HG03442 (cell line): ENCODE measurements around the gene ENC1.
"Not testable (repeated sequence)": the region's sequence is repeated elsewhere in the genome, so short reads cannot be mapped to it uniquely, and the experiment has no call there.

Source experiments
- ATAC-seq: cut with Tn5 transposase; IDR thresholded peaks from one replicate; pipeline ENCODE4 v1.9.1; 2021; ENCODE audit warnings: mild to moderate bottlenecking, moderate library complexity; ENCODE audit not compliant: unreplicated experiment

ENC1 gene

DNA sequence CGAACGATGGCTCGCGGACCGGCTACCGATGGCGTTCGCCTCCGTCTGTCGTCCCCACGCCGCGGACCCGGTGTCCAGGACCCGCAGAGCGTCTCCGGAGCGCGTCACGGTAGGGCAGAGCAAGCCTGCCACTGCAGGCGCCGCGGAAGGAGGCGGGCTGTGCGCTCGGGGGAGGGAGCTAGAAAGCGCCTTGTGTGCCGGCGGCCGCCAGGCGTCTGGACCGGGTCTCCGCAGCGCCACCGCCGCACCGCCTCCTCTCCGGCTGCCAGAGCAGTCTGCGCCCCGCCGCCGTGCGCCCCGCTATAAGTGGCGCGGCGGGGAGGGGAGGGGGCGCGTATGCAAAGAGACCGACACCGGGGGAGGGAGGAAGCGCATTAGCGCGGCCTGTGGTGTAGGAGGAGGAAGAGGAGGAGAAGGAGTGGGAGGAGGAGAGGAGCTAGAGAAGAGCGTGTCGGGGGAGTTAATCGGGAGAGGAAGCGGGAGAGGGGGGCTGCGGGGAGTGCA lies at the start of gene ENC1:
TSS of gene ENC1 (minus strand) at position 279 of the 504 bp plus-strand sequence. CDS start 4,243 bp downstream, outside the sequence.
- ATAC-seq = peak; percentile 64

- ATAC-seq = no peak
Measured at GRCh38 chr5:74686962-74687751, 46.6 kb upstream of the ENC1 start.

GRCh38 chr5:74685979-74686631 lies 45.6 kb upstream of the ENC1 start:
- peak; percentile 59 for ATAC-seq

GRCh38 chr5:74684900-74685851 lies 44.6 kb upstream of the ENC1 start, which contains the start of gene HEXB:
Gene HEXB, plus strand, starts transcription at chr5:74685233. Its CDS starts 28 bp downstream, at chr5:74685261.
- ATAC-seq = peak; percentile 82

DNA sequence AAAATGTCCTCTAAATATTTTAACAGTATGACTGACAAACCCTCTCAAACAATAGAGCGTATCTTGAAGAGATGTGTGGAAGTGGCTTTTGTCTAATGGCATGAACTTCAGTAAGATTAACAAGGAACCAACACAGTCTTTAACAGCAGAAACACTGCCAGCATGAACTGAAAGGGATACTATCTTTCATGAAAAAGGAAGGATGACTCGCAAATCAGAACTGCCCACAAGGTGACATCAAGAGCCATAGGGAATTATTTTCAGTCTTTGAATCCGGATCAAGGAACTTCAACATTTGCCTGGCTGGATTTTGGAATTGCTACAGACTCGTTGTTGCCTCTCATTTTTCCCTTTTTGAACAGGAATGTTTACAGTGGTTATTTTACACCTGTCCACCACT lies 39.4 kb upstream of the ENC1 start:
- ATAC-seq = no peak

DNA sequence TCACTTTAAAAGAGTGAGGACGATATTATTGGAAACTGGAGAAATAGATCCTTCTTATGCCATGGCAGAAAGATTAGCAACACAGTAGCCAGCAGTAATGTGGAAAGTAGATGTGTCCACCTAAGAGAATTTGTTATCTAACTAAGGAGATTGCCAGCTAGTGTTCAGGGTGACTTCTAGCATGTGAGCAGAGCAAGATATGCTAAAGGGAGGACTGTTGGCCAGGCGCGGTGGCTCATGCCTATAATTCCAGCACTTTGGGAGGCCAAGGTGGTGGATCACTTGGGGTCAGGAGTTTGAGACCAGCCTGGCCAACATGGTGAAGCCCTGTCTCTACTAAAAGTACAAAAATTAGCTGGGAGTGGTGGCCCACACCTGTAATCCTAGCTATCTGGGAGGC lies 38.8 kb upstream of the ENC1 start:
- ATAC-seq = not testable (repeated sequence)

DNA sequence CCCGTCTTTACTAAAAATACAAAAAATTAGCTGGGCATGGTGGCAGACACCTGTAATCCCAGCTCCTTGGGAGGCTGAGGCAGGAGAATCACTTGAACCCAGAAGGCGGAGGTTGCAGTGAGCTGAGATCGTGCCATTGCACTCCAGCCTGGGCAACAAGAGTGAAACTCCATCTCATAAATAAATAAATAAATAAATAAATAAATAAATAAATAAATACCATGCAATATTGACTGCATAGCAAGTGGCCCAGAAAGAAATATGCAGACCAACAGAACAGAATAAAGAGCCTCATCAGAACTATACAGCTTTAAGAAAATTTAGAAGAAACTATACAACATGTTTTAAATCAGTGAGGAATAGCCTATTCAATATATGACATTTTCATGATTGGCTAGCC lies 37.6 kb upstream of the ENC1 start:
- ATAC-seq = not testable (repeated sequence)

GRCh38 chr5:74676466-74676865 lies 35.9 kb upstream of the ENC1 start:
- not testable (repeated sequence) for ATAC-seq

DNA sequence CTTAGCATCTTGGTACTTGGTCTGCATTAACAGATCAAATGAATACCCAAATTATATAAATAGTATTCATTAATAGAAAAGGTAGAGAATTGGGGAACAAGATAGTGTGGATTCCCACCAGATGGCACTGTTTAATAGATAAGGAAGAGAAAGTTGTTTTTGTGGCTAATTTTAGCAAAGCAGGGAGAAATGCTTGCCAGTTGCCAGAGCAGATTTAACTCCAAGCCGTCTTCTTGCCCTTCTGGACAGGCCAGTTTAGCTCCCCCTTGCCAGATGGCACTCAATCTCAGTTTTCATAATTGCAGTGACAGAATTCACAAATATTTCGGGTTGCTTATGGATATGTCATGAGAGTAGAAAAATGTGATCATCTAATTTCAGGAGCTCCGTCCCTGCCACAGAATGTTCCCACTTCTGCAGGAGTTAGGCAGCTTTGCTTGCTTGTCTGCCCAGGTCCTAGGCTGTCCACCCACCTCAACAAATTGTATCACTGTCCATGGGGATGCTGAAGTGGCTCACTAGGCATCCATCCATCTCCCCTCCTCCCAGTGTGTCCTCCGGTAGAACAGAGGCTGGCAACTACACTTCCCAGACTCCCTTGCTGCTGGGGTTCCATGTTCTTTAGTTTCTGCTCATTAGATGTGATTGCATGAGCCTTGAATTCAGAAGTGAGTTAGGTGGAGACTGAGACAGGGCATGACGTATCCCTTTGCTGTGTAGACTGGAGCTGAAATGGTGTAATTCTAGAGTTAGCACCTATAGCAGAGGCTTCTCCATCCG lies 32.7 kb upstream of the ENC1 start:
- ATAC-seq = no peak

DNA sequence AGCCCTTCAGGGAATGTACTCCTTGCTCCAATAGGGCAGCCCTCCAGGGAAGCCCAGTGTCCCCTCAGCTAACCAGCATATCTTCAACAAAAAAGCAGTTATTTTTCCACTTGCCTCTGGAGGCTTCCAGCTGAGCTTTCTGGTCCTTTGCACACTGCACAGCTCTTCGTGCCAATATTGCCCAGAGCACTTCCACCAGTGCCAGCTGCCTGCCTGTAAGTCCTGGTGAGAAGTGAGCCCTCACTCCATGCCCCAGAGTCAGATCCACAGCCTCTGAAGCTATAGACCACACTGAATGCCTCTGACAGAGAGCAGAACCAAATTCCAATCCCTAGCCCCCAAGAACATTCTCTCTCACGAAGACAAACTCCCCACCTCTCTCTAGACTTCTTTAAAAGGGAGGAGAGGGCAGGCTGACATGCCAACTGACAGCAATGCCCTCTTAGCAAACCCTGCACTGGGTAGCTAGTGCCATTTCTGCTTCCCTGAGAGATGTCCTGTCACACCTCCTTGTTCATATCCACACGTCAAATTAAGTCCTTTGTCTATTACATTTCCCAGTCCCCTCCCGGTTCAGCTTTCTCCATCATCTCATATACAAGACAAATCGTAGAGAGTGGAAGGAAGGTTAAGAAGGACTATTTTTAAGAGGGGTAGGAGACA lies 31.8 kb upstream of the ENC1 start:
- no peak for ATAC-seq

DNA sequence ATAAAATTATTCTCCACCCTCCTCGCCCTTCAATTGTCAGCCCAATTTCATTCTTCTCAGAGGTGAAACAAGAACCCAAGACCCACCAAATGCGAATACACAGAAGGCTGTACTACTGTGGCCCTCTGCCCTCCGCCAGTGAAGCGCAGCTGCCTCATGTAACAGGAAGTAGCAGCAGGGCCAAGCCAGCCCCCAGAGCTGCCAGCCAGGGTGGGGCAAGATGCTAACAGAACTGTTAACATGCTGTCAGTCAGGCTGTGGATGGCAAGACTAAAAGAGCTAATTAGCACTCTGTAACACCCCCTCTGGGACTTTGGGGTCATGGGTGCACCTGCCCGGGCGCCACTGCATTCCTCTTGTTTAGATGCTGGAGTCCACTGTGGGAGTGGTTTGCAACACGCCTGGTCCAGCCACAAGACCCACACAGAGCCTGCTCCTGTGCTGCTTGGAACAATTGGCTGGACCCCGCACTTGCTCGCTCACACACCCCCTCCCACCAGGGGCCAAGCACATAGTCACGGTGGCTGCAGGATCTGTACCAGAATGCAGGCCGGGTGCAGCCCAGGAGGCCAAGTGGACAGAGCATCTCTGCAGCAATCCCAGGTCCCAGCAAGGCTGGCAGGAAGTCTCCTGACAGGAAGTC lies 30.0 kb upstream of the ENC1 start:
- no peak for ATAC-seq

- no peak for ATAC-seq
Measured at GRCh38 chr5:74669821-74670220, 29.3 kb upstream of the ENC1 start.

DNA sequence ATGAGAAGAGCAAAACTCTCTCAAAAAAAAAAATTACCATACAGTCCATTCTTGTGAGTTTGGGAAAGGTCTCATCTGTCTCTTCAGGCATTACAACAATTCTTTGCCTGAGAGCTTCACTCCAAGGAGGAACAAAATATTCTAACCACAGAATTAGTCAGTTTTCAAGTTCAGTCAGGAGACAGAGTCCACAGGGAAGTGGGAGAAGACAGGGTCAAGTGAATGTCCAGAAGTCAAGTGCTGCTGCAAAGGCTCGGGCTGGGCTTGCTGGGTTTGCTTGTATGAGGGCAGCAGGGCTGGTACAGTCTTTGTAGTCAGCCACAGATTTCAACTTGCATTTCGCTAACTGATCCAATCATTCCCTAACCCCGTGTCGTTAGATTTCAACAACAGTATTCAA lies 26.9 kb upstream of the ENC1 start:
- ATAC-seq = no peak

DNA sequence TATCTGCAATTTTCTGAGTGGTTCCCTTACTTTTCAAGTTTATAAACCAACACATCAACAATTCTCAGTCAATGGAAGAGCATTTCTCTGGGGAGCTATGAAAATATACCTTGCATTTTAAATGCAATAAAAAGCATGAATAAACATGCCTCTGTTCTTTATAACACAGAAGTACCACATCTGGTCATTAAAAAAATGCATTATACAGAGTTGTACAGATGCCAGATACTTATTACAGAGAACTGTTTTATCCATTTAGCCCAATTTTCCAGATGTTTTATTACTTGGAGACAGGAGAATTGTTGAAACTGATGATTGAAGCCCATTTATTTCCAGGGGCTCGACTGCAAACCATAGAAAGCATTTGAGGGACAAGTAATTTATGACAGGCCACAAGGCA lies 25.3 kb upstream of the ENC1 start:
- ATAC-seq = no peak

DNA sequence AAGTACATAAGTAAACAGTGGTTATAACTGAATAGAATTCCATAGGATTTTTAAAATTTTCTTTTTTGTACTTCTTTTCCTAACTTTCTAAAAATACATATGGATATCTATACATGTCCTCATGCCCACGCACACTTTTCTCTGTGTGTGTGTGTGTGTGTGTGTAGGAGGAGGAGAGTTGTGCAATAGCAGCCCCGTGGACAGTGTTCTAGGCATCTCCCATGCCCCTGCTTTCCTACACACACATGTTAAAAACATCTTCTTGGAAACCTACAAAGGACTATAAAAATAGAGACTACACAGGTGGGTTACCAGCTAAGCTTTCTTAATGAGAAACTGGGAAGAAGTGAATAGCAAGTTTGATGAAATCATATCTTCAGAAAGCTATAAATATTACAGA lies 24.7 kb upstream of the ENC1 start:
- ATAC-seq = no peak

- no peak for ATAC-seq
Measured at GRCh38 chr5:74664551-74664950, 24.0 kb upstream of the ENC1 start.

DNA sequence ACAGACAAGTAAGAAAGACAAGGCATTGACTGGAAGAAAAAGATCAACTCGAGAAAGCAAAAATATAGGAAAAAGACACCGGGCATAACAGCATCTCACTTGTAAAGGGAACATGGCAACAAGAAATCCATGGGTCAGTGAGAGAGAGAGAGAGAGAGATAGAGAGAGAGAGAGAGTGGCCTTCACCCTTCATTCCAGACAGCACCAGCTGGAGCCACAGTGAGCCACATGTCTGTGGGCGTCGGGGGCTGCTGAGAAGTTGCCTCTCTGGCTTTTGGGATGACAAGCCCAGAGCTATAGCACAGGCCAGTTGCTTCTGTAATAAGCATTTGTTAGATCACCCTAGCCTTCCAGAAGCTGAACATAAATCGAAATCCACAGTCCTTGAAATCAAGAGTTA lies 20.3 kb upstream of the ENC1 start:
- ATAC-seq = no peak

DNA sequence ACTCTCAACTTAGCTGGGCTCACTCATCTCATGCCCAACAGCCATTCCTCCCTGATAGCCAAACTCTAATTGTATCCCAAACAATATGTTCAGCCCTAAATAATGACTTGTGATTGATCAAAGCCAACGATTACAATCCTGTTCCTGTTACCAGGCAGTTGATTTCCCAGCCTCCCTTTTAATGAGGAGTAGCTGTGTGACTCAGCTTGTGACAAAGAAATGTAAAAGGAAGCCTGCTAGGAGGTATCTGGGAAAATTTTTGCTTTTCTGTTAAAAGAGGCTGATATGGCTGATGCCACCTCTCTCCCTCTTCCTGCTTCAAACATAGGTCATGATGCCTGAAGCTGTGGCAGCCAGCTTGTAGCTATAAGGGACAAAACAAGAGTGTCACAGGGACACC lies 19.6 kb upstream of the ENC1 start:
- ATAC-seq = no peak

- ATAC-seq = no peak
Measured at GRCh38 chr5:74659172-74659571, 18.6 kb upstream of the ENC1 start.
